Prostate gland (tissue), 2 donors: ENCODE data around the gene GDF7.

Experiments used
- POLR2AphosphoS5 ChIP-seq: sonication (generic); formaldehyde crosslinking; IDR thresholded peaks from one replicate; pipeline ENCODE4 v1.6.1; 2017; ENCODE audit warnings: antibody characterized with exemption
- TF ChIP-seq, protein P1 (sequence below), 4 experiments: fragments of 200-600 bp in 2 of 4; fragments of 450-650 bp in 2 of 4; sonication (generic) in 2 of 4; IDR thresholded peaks; 1 replicate in 3 of 4; 2 replicates in 1 of 4; pipeline ENCODE4 v1.5.1; 2016 to 2019; ENCODE audit warnings: antibody characterized with exemption in 4 of 4, mild to moderate bottlenecking in 2 of 4, moderate library complexity in 2 of 4

DNA sequence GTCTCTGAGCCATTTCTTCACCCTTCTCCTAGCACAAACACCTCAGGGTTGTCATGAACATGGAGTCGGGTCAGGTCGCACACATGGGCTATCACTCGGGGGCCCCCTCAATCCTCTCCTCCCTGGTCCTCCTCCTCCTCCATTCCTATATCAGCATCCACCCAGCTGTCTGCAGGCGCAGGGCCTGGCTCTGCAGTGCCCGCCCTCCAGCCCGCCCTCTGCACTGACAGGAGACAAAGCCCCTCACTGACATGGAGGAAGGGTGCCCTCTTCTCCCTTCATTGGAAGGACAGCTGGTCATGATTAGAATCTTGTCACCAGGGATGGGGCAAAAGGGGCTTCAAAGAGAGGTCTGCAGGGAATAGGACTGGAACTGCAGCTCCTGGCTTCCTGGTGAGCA is 37.8 kb upstream of the GDF7 start:
- no peak for TF ChIP-seq POLR2AphosphoS5
- TF ChIP-seq, protein P1, sequence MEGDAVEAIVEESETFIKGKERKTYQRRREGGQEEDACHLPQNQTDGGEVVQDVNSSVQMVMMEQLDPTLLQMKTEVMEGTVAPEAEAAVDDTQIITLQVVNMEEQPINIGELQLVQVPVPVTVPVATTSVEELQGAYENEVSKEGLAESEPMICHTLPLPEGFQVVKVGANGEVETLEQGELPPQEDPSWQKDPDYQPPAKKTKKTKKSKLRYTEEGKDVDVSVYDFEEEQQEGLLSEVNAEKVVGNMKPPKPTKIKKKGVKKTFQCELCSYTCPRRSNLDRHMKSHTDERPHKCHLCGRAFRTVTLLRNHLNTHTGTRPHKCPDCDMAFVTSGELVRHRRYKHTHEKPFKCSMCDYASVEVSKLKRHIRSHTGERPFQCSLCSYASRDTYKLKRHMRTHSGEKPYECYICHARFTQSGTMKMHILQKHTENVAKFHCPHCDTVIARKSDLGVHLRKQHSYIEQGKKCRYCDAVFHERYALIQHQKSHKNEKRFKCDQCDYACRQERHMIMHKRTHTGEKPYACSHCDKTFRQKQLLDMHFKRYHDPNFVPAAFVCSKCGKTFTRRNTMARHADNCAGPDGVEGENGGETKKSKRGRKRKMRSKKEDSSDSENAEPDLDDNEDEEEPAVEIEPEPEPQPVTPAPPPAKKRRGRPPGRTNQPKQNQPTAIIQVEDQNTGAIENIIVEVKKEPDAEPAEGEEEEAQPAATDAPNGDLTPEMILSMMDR (IDR thresholded peaks at IDR 0.05), result no peak
